Kidney glomerular epithelial cell (primary cell): ENCODE results near the gene SHISAL2B.
"Not testable (repeated sequence)": the region's sequence is repeated elsewhere in the genome, so short reads cannot be mapped to it uniquely, and the experiment has no call there.

Experiments used
- DNase-seq: peaks from one replicate; lab custom pipeline; 2025; lab: John Stamatoyannopoulos, UW

SHISAL2B gene

DNA sequence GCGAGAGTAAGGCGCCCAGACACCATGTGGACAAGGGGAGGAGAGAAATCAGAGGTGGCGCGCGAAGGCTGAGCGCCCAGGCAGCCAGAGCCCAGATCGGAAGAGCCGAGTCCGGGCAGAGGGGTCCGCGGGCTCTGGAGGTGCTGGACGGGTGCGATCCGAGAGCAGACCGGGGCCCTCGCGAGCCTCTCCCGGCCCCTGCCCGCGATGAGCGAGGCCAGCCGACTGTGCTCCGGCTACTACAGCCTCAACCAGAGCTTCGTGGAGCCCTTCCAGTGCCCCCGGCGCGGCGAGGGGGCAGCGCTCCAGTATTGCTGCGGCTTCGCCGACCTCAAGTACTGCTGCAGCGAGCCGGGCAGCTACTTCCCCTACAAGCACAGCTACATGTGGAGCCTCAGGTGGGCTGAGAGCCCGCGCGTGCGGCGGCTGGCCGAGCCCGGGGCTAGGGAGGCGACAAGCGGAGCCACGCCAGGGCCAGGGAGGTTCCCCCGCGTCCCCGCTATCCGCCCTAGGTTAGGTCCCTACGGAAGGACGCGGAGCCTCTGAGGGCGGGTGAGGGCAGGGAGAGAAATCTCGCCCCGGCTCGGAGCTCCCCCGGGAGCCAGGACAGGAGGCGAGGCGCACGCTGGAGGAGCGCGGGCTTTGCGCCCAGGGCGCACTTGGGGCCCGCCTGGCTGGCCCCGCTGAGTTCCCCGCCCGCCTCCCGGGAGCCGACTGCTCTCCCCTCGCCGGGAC lies at the start of gene SHISAL2B:
Gene SHISAL2B (plus strand): TSS at position 87 of the 735 bp plus-strand sequence. CDS start 121 bp downstream, at position 208.
- DNase-seq, result no peak

DNA sequence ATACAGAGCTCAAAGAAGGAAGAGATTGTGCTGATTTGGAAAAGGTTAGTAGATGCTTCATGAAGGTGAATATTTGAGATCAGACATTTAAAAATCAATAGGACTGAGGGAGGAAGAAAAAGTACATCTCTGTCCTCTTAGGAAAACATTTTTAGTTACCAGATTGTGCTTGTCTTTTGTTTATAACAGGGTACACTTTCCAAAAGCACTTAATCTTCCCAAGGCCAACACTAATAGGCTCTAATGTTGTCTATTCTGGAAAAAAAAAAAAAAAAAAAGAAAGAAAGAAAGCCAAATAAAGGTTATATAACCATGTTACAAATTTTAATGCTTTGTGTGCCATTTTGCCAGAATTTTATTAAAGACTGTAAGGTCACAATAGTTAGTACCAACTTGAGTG lies 45.5 kb upstream of the SHISAL2B start:
- DNase-seq, result no peak

DNA sequence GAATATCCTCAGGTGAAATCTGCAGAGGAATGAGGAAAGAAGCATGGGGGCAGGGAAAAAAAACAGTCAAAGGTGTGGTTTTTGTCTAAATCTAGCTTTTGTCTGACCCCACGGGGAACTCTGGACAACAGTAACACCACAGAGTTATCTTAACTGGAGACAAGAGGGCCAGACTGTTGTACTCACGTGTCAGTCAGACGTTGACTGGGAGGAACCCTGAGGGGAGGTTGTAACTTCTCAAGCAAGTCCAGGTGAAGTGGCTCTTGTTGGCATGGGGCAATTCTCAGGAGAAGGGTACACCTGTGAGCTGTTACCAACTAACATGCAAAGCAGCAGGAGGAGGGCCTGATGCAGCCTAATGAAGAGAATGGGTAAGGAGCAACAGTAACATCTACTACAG lies 44.1 kb upstream of the SHISAL2B start:
- no peak for DNase-seq

DNA sequence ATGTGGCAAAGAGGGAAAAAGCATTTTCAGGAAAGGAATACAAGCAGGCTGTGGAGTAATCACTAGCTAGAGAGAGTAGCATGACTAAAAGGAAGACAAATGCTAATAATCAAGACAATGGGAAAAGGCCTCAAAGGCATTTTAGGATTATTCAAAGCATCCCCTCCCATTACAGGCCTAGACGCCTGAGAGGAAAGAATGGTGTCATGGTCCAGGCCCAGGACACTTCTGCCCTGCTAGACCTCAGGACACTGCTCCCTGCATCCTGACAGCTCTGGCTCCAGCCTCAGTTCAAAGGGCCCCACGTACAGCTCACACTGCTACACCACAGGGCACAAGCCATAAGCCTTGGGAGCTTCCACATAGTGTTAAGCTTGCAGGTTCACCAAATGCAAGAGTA lies 40.8 kb upstream of the SHISAL2B start:
- DNase-seq, result no peak

DNA sequence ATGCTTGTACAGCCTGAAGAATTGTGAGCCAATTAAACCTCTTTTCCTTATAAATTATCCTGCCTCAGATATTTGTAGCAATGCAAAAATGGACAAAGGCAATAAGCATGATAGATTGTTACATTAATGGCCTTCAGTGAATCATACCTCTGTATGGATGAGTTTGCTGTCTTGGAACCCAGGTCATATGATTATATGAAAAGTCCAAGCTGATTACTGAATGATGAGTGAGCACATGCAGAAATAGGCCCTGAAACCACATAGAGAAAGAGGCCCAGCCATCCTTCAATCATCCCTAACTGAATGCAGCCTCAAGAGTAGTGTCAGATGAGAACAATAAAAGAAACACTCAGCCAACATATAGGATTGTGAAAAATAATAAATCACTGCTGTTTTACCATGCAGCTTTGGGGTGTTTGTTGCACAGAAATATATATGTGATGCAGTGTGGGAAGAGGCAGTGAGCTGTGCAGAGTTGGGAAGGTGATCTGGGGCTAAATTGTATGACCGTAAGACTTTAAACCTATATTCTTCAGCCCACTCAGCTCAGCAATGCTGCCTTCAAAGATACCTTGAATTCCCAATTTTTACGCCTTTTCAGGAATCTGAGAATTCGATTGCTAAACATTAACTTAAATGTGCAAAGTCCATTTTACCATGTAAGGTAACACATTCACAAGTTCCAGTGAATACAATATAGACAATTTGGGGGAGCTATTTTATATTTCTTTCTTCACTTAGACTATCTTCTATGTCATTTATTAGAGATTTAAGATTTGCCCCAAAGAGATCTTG lies 36.3 kb upstream of the SHISAL2B start:
- no peak for DNase-seq

- no peak for DNase-seq
Measured at GRCh38 chr5:64654561-64654938, 35.8 kb upstream of the SHISAL2B start.

DNA sequence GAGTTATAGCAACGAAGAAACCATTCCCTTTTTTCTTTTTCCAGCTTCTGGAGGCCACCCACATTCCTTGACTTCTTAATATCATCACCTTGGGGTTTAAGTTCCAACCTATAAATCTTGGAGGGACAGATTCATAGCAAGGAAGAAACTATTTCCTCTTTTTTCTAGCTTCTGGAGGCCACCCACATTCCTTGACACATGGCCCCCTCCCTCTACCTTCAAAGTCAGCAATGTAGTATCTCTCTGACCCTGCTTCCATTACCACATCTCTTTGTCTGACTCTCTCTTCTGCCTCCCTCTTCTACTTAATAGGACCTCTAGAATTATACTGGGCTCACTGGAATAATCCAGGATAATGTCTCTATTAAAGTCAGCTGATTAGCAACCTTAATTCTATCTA lies 34.7 kb upstream of the SHISAL2B start:
- DNase-seq, result no peak

GRCh38 chr5:64659289-64659688 lies 31.0 kb upstream of the SHISAL2B start:
- no peak for DNase-seq

DNA sequence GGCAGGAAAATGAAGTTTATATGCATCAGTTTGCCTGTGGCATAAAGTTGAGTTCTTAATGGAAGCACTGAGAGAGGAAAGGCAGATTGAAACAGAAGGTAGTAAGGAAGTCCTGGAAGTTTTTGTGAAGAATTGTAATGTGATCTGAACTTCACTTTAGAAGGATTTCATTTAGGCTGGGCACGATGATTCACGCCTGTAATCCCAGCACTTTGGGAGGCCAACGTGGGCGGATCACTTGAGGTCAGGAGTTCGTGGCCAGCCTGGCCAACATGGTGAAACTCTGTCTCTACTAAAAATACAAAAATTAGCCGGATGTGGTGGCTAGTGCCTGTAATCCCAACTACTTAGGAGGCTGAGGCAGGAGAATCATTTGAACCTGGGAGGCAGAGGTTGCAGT lies 27.1 kb upstream of the SHISAL2B start:
- not testable (repeated sequence) for DNase-seq

DNA sequence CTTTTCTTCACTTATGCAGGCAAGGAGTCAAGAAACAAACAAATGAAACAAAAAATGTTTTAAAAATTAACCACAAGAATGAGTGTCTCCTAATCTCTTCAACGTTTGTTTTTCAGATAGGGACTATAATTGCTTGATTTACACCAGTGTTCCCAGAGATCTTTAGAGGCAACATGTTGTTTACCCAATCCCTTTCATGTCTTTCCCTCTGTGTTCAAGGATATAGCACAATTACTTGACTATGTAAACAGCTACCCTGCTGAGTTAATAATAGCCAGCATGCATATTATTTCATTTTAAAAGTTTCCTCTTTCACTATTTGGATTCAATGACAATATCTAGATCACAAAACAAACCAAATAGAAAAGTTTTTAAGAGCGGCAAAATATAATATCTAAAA lies 25.1 kb upstream of the SHISAL2B start:
- no peak for DNase-seq

- no peak for DNase-seq
Measured at GRCh38 chr5:64666078-64666477, 24.2 kb upstream of the SHISAL2B start.

- DNase-seq, result no peak
Measured at GRCh38 chr5:64667068-64667467, 23.2 kb upstream of the SHISAL2B start.

DNA sequence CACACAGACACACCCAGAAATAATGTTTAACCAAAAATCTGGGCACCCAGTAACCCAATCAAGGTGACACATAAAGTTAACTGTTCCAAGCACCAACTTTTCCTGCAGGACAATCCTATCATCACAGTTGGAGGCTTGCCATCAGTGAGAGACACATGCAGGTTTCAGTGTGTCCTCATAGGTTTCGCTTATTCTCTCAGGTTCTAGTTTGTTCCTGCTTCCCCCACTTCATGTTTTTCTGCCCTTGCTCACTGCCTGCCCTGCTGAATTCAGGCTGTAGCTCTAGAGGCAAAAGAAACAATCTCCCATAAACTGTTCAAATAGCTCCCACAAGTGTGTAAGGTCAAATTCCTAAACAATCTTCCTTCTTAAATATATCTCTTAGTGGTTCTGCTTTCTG lies 20.0 kb upstream of the SHISAL2B start:
- DNase-seq, result no peak

DNA sequence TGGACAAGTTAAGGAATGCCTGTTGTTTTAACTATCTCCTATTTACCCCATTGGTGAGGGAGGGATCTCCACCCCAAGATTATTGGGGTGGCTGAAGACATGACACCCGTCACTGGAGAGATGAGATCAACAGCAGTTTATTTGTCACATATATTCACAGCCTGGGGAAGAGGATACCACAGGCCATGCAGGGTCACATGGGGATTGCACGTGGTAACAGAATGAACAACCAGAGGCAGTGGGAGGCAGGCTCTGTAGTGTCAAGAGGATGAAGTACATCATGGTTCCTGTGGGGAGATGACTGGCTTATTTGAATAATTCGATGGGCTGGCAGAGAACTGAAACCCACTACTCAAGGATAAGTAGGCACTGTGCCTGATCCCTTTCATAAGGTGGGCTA lies 18.6 kb upstream of the SHISAL2B start:
- DNase-seq, result no peak

DNA sequence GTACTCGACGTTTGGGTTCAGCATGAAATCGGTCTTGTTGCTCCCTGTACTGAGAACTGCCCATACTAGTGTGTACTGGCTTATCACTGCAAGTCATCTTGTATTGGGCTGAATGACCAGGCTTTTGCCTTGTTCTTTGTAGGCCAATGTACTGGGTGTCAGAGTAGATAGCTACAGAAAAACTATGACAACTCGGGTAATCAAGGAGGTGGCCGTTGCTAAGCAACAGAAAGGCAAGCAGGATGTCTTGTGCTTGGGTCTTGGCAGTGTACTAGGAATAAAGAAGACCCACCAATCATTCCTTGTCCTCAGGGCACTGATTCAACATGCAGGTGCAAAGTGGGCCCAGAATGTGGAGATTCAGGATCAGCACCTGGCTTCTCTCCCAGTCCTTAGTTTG lies 11.9 kb upstream of the SHISAL2B start:
- no peak for DNase-seq

GRCh38 chr5:64680289-64680688 lies 10.0 kb upstream of the SHISAL2B start:
- no peak for DNase-seq

- no peak for DNase-seq
Measured at GRCh38 chr5:64682608-64683007, 7.7 kb upstream of the SHISAL2B start.

- no peak for DNase-seq
Measured at GRCh38 chr5:64685866-64686265, 4.4 kb upstream of the SHISAL2B start.

- DNase-seq, result no peak
Measured at GRCh38 chr5:64688391-64688790, 1.9 kb upstream of the SHISAL2B start.

GRCh38 chr5:64688965-64689364 lies 1.3 kb upstream of the SHISAL2B start:
- DNase-seq, result no peak

DNA sequence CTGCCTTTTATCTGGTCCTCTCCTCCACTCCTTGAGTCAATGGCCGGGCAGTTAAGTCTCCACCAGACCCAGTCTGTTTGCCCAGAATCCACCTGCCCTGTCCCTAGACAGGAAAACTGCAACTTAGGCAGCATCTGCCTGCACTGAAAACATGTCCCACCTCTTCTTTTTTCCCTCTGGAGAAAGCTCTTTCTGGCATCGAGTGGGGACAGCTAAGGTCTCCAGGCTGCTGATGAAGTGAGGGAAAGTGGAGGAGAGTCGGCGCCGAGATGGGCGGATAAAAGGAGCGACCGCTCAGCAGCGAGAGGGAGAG lies 243 bp upstream of the SHISAL2B start:
- DNase-seq, result no peak

- no peak for DNase-seq
Measured at GRCh38 chr5:64691291-64691690, 988 bp downstream of the SHISAL2B start.

GRCh38 chr5:64693636-64694035 lies 3.3 kb downstream of the SHISAL2B start:
- peak; percentile 51 for DNase-seq

GRCh38 chr5:64696414-64696813 lies 6.1 kb downstream of the SHISAL2B start:
- DNase-seq, result not testable (repeated sequence)
